Measurements from ENCODE around the gene RNF141. TPM values are rescaled to one million over a fixed set of nuclear protein-coding genes. Genes with fewer than 3 reads are reported as not detected.

RNF141 gene
- total RNA-seq, 4 donors from 2014 or later = 28.1 to 35.1 (median 33.5) TPM

DNA sequence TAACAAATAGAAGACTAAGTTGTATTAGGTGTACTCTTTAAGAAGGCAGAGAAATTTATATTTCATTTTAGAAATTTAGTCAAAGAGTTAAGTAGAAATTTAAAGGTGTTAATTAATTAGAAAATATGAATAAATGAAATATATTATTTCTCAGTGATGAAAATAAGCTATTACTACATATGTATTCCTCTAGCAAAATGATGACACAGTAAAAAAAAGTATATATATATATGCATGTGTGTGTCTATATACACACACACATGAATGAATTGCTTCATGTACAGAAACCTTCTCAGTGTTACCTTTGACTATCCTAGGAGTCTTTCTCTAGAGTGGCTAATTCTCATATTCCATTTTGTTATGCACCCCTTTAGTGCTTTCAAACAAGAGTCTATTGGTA is 7.7 kb downstream of the RNF141 start:
- H3K9me3 ChIP-seq = no peaks in the 10 kb centered on the region
- peaks cover 0 to 42% (median 0%) of the 10 kb centered on the region in 3 donors for H3K36me3 ChIP-seq
- H3K4me1 ChIP-seq = no peaks in the 10 kb centered on the region
- H3K27ac ChIP-seq = no peak overlapping the region
- no peak for TF ChIP-seq POLR2A (IDR thresholded peaks at IDR 0.05)
- TF ChIP-seq, protein P1, sequence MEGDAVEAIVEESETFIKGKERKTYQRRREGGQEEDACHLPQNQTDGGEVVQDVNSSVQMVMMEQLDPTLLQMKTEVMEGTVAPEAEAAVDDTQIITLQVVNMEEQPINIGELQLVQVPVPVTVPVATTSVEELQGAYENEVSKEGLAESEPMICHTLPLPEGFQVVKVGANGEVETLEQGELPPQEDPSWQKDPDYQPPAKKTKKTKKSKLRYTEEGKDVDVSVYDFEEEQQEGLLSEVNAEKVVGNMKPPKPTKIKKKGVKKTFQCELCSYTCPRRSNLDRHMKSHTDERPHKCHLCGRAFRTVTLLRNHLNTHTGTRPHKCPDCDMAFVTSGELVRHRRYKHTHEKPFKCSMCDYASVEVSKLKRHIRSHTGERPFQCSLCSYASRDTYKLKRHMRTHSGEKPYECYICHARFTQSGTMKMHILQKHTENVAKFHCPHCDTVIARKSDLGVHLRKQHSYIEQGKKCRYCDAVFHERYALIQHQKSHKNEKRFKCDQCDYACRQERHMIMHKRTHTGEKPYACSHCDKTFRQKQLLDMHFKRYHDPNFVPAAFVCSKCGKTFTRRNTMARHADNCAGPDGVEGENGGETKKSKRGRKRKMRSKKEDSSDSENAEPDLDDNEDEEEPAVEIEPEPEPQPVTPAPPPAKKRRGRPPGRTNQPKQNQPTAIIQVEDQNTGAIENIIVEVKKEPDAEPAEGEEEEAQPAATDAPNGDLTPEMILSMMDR (IDR thresholded peaks at IDR 0.05) = no peak
- H3K4me3 ChIP-seq = no peak overlapping the region
- H3K27me3 ChIP-seq = no peaks in the 10 kb centered on the region
- DNase-seq = no peak

DNA sequence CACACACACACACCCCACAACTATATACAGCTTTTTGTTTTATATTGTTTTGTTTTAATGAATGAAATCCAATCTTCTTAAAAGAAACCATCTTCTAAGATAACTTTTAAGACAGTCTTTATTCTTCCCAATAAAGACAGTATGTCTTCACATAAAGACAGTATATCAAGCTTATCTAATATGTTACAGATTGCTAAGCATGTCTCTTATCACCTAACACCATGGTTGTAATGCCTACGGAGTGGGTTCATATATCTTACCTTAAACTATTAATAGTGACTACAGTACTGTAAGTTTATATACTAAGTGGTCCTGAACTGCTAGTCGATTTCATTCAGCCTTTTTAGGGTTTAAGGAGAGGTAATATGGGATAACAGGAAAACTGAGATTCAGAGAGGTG is 8.5 kb downstream of the RNF141 start:
- peaks cover 0 to 42% (median 0%) of the 10 kb centered on the region in 3 donors for H3K36me3 ChIP-seq
- H3K27me3 ChIP-seq = no peaks in the 10 kb centered on the region
- H3K4me1 ChIP-seq = peaks cover 0 to 4% (median 0%) of the 10 kb centered on the region in 4 donors
- TF ChIP-seq, protein P1 (IDR thresholded peaks at IDR 0.05) = no peak
- TF ChIP-seq POLR2A (IDR thresholded peaks at IDR 0.05) = no peak
- no peak overlapping the region for H3K27ac ChIP-seq
- DNase-seq = no peak
- H3K9me3 ChIP-seq = no peaks in the 10 kb centered on the region
- H3K4me3 ChIP-seq = no peak overlapping the region

DNA sequence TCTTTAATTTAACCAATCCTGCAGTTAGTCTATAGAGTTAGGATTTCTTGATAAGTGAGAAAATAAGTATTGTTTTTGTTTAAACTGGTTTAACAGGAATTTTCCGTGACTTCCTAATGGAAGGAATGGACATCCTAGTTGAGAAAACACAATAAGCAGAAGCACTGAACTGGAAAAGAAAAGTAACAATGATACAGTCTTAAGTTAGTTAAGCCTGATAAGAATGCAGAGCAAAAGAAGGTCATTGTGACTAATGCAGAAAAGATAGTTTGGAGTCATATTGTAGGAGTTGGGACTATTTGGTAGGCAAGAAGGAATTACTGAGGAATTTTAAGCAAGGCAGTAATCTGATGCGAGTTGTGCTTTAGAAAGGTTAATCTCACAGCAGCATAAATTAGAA is 11.7 kb downstream of the RNF141 start:
- H3K9me3 ChIP-seq = no peaks in the 10 kb centered on the region
- no peak overlapping the region for H3K27ac ChIP-seq
- no peak for DNase-seq
- no peaks in the 10 kb centered on the region for H3K27me3 ChIP-seq
- peaks cover 0 to 70% (median 0%) of the 10 kb centered on the region in 3 donors for H3K36me3 ChIP-seq
- TF ChIP-seq POLR2A (IDR thresholded peaks at IDR 0.05) = no peak
- TF ChIP-seq, protein P1 (IDR thresholded peaks at IDR 0.05) = no peak
- H3K4me3 ChIP-seq = no peak overlapping the region
- H3K4me1 ChIP-seq = peaks cover 0 to 4% (median 0%) of the 10 kb centered on the region in 4 donors

DNA sequence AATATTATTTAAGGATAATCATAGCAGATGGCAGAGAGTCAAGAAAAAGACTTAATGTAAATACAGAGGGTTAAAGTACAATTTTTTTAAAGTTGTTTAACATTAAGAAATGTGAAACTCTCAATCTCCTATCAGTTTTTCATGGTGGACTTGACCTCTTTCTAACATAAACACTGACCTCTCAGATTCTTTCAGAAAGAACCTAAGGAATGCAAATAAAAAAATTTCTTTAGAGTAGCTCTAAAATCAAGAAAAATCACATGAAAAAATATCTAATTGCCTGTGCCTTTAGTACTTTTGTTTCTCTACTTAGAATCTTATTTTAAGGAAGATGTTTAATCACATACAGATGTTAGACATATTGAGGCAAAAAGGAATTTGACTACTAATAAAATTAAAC is 12.9 kb downstream of the RNF141 start:
- H3K4me3 ChIP-seq = no peak overlapping the region
- no peaks in the 10 kb centered on the region for H3K27me3 ChIP-seq
- H3K27ac ChIP-seq = no peak overlapping the region
- H3K36me3 ChIP-seq = peaks cover 0 to 69% (median 0%) of the 10 kb centered on the region in 3 donors
- TF ChIP-seq, protein P1 (IDR thresholded peaks at IDR 0.05) = no peak
- no peak for TF ChIP-seq POLR2A (IDR thresholded peaks at IDR 0.05)
- DNase-seq = no peak
- H3K4me1 ChIP-seq = peaks cover 0 to 4% (median 0%) of the 10 kb centered on the region in 4 donors
- H3K9me3 ChIP-seq = no peaks in the 10 kb centered on the region

DNA sequence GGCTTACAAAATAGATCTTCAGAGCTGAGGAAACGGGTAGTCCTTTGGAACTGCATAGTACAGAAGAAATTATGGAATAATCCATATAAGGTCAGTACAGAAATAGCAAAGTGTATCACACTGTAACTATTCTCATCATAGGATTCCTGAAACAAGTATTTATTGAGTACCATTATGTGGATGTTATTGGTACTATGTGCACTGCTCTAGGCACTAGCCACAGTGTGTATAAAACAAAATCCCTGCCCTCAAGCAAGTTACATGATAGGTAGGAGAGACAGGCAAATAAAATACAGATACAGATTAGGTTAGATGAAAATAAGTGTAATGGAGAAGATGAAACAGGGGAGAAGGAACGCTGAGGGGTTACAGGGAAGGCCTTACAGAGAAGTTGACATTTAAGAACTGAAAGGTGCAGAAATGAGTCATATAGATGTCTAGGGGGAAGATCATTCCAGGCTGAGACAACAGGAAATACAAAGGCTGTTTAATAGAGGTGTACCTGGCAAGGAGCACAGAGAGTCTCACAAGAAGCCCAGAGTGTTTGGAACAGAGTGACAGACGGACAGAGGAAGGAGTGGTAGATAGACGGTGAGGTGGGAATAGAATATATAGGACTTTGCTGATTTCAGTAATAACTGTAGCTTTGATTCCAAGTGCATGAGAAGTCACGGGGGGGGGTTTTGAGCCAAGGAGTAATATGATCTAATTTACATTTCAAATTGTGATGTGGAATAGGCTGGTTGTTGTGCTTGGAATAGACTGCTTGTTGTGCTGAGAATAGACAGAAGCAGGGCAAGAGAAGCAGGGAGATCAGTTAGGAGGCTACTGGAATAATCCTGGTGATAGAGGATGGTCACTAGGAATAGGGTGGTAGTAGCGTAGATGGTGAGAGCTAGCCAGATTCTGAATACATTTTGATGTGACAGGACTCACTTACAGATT is 13.7 kb downstream of the RNF141 start:
- peaks cover 0 to 4% (median 0%) of the 10 kb centered on the region in 4 donors for H3K4me1 ChIP-seq

More for the DNA sequence above, 13.7 kb downstream of the RNF141 start:
- Histone ChIP-seq H3K27me3 (no peaks in the 10 kb centered on the region), H3K9me3 (no peaks in the 10 kb centered on the region), H3K27ac (peak overlapping the region in 2 of 4 donors; percentile 32 to 74), H3K36me3 (peaks cover 0 to 71% (median 0%) of the 10 kb centered on the region in 3 donors), H3K4me3 (no peak overlapping the region)
- TF ChIP-seq, protein P1 (IDR thresholded peaks at IDR 0.05) = no peak
- no peak for TF ChIP-seq POLR2A (IDR thresholded peaks at IDR 0.05)
- no peak for DNase-seq

All from Peyer's patch (tissue), 4 donors.